Occipital lobe (tissue), 2 donors: ENCODE data around the gene CATSPER4. TPM values are rescaled to one million over a fixed set of nuclear protein-coding genes. Genes with fewer than 3 reads are reported as not detected.

Experiments used
- DNase-seq: peaks from one replicate; lab custom pipeline; 2025; lab: John Stamatoyannopoulos, UW
- total RNA-seq: library from RNA; depleted of rRNA; stranded (reverse); fragments of >200 nt; gene quantifications from one replicate; pipeline ENCODE4 v1.2.3, GENCODE V29; 2014

The CATSPER4 gene
- total RNA-seq, 1 donor from 2014 or later: not detected

DNA sequence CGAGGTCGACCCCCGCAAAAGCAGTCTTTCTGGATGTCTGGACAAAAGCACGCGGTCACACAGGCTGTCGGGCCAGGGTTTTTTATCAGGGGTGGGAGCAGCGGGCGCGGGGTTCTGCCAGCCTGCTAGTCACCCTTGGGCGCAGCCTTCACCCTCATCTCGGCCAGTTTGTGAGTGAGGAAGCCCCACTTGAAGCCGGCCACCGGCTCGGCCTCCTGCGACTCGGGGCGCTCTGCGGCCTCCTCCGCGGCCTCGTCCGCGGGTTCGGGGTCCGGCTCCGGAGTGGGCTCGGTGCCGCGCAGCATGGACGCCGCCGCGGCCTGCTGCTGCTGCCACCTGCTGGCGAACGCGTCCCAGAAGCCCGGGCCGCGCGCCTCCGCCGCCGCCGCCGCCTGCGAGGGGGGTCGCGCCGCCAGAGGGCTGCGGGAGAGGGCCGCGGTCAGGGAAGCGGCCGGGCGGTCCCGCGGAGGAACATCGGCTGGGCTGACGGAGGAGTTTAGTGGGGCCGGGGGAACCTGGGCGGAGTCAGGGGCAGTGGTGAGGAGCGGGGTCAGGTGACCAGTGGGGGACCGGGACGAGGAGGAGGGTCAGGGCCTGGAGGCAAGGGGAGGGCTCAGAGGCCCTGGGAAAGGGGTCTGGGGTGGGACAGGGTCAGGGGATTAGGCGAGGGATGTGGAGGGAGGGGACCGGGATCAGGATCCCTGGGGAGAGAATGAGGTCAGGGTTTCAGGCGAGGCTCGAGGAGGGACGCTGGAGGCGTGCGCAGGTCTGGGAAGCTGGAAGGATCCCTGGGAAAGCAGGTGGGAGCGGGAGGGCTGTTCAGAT is 26.2 kb upstream of the CATSPER4 start:
- no peak for DNase-seq

DNA sequence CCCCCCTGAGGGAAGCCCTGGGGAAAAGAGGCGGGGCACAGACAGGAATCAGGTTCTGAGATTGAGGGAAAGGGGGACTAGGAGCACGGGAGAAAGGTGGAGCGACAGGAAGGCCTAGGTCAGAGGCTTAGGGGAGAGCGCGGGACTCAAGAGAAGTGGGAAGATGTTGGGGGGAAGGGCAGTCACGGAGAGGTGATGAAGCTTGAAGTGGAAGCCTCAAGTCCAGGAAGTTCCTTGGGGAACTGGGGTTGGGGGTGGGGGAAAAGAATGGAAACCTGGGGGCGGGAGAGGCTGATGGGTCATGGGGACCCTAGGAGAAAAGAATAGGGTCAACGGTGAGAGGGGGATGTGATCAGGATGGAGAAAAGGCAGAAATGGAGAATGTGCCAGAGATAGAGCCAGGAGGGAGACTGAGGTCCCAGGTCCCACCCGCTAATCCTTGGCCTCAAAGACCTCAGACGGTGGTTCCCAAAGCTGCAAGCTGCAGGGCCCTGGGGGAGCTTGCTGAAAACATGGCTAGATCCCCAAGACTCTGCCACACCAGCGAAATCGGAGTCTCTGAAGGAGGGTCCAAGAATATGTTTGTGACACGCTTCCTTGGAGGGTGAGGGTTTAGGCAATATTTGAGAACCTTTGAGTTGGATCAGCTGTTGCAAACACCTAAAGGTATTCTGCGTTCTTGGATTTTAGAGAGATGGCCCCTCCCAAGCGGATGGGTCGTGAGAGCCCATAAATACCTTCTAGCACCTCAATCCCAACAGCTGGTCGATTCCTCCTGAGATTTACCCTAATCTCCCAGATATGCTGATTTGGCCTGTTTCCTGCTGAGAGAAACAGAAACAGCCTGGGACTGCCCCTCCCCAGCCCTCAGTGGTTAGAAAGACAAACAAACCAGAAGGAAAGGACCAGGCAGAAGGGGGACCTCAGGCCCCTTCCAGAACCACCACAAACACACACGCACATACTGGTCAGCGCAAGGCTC is 25.2 kb upstream of the CATSPER4 start:
- no peak for DNase-seq

DNA sequence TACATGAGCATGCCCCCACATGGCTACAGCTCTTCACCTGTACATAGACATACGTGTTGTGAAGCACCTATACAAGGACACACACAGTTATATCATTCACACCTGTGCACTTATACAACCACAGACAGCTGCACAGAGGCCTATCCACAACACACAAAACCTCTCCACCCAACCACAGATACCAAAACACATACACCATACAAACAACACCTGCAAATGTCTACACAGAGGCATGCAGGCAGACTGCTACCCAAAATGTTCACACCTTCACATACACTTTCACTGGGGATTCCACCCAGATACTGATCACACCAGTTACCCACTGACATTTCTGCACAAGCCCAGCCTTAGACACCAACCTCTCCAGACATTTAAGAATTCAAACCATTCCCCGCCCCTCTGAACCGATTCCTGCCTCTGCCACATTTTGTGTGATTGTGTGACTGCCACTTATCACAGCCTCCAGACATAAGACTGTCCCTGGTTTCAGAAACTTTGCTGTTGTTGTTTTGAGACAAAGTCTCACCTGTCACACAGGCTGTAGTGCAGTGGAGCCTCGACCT is 23.6 kb upstream of the CATSPER4 start:
- no peak for DNase-seq

DNA sequence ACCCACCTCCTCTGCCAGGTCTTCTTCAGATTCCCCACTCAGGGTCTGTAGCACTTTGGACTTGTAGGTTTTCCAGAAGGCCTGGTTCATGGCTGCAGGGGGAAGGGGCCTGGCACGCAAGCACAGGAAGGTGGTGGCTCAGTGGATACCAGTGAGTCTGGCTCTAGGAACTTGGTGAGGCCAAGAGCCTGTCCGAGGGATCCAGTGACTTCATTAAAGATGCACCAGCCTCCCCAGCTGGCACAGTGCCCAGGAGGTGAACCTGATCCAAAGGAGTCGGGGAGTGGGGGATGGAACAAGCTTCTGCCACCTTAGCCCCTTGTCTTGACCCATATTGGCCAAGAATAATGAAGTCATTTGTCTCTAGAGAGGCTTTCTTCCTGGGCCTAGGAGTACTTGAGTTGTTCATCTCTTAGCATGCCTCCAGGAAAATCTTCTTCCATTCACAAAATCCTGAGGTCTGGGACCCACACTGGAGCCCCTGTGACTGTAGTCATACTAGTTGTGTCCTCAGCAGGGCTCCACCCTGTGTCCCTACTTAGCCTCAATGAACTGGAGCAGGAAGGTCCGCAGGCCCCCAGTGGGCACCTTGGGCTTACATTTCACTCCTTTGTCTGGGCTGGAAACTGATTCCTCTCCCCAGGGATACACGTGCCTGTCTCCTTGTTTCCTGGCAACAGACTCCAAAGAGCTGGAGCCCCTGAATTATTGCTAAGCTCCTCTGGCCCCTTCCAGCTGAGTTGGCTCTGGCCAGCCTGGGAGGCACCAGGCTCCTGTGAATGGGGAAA is 21.8 kb upstream of the CATSPER4 start, which contains the start of gene C1orf232:
C1orf232 (minus strand) TSS at position 554 of the 788 bp plus-strand sequence; CDS start at position 90, 464 bp downstream.
- DNase-seq: no peak

DNA sequence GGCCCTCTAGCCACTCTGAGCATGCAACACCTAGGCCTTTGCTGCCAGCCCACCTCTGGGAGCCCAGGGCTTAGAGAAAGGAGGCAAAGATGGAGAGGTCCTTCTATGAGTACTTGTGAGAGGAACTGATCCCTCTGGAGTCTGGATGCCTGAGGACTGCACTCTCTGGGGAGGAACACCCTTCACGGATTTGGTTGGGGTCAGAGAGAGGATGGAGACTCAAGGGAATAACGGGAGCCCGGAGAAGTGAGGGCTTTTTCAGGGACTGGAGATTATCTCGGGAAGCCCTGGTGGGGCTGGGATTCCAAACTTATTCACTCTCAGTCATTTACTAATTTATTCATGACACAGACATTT is 21.2 kb upstream of the CATSPER4 start:
- DNase-seq: no peak

DNA sequence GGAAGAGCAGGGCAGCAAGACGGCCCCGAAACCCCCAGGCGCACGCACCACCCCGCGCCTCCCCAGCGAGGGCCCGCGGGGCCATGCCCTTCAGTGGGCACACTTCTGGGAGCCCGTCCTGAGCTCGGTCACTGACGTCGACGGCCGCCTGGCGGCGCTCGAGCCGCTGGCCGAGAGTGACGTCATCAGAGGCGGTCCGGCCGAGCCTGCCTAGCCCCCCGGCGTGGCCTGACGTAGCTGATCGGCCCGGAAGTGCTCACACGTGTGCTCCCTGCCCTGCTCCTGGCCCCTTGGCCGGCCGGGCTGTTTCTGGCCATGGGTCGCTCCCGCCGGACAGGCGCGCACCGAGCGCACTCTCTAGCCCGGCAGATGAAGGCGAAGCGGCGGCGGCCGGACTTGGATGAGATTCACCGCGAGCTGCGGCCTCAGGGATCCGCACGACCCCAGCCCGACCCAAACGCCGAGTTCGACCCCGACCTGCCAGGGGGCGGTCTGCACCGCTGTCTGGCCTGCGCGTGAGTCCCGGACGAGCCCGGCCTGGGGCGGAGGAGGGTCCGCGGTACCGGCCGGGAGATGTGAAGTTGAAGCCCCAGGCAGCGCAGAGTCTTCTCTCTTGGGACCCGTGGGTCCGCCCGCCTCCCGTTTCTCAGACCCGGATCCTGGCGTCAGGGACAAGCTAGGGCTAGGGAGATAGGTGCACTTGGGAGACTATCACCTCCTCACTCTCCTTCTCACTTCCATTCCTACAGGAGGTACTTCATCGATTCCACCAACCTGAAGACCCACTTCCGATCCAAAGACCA is 20.5 kb upstream of the CATSPER4 start, which contains the start of gene ZNF593:
ZNF593 (plus strand) TSS at position 240 of the 803 bp plus-strand sequence; CDS start at position 316, 76 bp downstream.
- peak; percentile 83 for DNase-seq

DNA sequence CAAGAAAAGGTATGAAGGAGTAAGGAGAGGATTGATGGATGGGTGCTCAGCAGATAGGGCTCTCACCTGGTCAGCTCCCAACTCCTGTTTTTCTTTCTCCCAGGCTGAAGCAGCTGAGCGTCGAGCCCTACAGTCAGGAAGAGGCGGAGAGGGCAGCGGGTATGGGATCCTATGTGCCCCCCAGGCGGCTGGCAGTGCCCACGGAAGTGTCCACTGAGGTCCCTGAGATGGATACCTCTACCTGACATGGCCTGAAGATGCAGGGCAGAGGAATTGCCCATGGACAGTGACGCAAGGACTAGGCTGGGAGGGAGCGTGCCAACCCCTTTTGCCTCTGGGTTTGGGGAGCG is 20.0 kb upstream of the CATSPER4 start:
- DNase-seq: no peak

DNA sequence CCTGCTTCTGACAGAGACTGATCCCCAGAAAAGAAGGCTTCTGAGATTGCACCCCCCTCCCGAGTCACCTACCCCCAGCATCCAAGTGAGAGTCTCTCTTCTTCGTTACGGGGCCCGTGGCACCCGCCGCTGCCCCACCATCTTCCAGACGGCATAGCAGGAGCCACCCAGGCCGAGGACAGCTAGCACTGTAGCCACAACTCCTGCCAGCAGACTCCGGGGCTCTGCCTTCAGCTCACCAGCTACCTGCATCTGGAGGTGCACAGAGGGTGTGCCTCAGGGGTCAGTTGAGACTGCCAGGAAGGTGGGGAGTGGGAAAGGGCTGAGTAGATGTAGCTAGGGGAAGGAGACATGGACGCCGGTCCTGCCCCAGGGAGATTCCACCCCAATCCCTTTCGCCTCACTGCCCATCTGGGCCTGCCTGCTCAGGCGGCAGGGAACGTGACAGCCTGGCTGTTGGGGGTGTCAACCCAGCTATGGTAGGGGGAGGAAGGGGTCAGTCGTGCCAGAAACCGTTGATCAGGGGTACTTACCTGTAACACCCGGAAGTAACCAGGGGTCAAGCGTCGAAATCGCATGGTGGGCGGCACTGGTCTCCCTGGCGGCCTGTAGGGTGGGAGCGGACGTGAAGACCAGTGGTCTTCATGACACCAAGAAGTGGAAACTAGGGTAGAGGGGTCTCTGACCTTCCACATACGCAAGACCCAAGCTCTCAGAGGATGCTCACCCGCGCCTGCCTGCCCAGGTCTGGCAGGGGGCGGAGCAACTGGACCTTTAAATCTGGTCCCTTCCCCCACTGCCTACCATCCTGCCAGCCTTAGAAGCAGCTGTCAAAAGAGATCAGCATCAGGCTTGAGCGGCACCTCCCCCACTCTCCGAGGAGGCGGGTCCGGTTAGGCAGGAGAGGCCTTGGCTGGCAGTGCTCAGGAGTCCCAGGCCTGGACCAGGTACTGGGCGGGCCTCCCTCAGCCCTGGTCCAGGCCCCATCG is 19.0 kb upstream of the CATSPER4 start, which contains the start of gene ZNF593OS:
ZNF593OS (minus strand) TSS at position 749 of the 989 bp plus-strand sequence; CDS start at position 578, 171 bp downstream.
- no peak for DNase-seq

DNA sequence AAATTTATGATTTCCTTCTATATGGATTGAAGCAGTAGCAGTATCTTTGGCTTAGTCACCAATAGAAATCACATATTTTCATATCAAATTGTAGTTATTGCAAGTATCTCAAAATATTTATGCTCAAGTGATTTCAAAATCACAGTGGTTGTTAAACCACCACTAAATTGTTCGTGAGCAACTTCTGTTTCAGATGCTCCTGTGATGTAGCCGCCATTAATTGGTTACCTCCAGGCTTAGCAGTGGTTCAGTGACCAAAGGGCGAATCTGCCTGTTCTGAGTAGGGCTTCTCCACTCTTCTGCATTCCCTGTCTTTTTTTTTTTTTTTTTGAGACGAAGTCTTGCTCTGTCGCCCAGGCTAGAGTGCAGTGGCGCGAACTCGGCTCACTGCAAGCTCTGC is 15.1 kb upstream of the CATSPER4 start:
- no peak for DNase-seq

DNA sequence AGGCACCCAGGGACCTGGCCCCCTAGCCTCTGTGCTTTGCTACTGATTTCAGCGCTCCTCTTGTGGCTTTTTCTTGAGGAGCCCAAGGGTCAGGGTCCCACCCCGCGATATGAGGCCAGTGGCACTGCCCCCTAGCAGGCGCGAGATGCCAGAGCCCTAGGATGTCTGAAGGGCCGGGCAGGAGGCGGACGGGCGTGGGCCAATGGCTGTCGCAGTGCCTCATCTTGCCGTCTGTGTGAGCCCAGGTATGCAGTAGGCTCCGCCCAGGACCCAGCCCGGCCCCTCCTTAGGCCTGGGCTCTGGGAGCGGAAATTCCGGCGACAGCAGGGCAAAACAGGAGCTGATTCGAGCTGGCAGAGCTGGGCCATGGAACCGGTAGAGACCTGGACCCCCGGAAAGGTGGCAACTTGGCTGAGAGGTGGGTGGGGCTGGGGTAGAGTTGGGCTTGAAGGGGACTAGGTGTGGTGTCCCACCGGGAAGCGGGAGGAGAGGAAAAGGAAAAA is 13.2 kb upstream of the CATSPER4 start, which contains the start of gene CNKSR1:
CNKSR1 (plus strand) TSS at position 310 of the 503 bp plus-strand sequence; CDS start at position 367, 57 bp downstream.
- no peak for DNase-seq

DNA sequence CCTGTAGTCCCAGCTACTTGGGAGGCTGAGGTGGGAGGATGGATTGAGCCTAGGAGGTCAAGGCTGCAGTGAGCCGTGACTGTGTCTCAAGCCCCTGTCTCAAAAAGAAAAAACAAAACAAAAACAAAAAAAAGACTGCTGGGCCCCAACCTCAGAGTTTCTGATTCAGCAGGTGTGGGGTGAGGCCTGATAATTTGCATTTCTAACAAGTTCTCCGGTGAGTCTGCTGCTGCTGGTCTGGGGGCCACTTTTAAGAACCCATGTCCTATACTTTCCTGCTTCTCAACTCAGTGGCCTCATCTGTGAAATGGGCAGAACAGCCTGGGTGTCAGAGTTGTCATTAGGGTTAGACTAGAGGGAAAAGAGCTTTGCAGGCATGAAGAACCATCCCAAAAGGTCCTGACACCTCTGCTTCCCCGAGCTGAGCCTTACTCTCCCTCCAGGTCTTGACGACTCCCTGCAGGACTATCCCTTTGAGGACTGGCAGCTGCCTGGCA is 10.3 kb upstream of the CATSPER4 start:
- DNase-seq: no peak

DNA sequence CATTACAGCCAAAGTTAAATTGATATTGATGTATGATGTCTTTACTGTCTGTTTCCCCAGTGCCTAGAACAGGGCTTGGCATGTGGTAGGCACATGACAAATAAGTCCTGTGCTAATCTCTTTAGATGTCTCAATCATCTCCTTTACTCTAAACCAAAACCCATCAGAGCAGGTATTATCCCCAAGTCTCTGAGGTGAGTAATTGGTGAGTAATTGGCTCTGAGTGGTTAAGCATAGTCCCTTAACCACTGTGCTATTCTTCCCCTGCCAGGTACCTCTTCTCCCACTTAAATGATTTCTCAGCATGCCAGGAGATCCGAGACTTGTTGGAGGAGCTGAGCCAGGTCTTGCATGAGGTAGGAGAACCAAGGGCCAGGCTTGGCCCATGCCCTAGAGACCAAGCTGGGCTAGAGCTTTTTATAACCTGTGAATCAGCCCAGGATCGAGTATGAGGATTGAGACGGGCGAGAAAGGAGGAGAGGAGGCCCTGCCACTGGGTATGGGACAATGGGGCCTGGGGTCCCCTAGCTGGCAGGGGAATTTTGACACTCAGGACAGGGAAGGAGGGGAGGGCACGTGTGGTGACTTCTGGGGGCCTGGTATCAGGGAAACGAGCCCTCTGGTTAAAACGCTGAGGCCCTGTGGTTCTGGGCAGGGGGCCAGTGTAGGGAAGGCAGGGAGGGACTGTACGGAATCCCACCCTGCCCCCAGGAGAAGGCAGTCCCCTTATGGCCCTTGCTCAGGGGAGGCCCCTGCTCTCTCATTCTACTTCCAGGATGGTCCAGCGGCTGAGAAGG is 8.6 kb upstream of the CATSPER4 start:
- no peak for DNase-seq

DNA sequence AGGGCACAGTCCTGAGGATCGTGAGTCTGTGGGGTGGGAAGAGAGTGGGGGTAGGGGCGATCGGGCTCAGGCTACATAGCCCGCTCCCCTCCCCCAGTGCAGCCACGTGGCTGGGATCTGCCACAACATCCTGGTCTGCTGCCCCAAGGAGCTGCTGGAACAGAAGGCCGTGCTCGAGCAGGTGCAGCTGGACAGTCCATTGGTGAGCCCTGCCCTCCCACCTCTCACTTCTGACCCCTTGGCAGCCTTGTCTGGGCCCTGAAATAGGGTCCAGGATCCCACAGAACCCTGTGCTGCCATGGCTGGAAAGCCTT is 8.1 kb upstream of the CATSPER4 start:
- DNase-seq: no peak

DNA sequence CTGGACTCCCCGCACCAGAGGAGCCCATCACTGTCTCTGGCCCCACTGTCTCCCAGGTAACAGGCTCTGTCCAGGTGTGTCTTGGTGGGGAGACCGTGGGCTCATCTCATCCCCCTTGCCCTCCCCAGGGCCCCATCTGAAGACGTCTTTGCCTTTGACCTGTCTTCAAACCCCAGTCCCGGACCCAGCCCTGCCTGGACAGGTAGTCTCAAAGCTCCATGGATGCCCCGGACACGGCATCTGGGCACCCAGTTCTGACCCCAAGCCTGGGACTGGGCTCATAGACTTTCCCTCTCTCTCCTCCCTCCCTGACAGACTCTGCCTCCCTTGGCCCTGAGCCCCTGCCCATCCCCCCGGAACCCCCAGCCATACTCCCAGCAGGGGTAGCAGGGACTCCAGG is 6.3 kb upstream of the CATSPER4 start:
- no peak for DNase-seq

DNA sequence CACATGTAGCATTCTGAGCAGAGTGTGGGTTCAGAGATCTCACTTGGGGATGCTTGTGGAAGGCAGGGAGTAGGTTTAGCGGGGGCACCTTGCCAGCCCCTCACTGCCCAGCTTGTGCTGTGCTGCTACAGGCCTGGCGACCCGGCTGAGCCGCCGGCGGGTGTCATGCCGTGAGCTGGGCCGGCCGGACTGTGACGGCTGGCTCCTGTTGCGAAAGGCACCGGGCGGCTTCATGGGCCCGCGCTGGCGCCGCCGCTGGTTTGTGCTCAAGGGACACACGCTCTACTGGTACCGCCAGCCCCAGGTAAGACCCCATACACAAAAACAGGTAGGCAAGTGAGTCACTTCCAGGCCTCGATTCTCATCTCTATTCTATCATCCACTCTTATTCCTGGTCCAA is 5.5 kb upstream of the CATSPER4 start:
- no peak for DNase-seq

DNA sequence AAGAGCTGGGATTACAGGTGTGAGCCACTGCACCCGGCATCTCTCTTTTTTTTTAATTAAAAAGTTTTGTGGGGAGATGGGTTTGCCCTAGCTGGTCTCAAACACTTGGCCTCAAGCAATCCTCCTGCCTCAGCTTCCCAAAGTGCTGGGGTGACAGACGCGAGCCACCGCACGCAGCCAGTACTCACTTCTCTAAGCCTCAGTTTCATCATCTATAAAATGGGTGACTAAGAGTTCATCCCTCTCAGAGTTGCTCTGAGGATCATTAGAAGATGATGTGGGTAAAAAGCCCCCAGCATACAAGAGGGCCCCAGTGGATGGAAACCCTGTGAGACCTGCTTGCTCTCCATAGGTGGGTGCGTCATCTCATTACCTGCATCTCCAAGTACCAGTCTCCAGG is 2.5 kb upstream of the CATSPER4 start:
- no peak for DNase-seq

DNA sequence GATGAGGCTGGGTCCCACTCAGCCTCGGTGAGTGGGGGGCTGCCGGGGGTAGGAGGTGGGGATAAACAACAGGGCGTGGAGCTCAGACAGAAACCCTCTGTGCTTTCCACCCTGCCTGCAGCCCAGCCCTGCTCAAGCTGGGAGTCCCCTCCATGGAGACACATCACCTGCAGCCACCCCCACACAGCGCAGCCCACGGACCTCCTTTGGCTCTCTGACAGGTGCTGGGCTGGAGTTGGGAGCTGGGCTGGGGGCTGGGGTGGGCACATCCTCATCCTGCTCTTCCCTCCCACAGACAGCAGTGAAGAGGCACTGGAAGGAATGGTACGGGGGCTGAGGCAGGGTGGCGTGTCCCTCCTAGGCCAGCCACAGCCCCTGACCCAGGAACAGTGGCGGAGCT is 1.9 kb upstream of the CATSPER4 start:
- no peak for DNase-seq

DNA sequence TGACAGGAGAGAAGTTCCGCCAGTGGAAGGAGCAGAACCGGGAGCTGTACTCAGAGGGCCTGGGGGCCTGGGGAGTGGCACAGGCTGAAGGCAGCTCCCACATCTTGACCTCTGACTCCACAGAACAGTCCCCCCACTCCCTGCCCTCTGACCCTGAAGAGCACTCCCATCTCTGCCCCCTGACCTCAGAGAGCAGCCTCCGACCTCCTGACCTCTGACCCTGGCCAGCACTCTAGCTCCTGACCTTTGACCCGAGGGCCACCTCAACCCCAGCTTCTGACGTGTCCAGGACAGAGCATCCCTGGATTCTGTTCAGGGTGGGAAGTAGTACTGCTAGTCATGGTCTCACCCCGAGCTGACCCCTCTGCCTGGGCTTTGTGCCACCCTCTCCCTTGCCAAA is 1.1 kb upstream of the CATSPER4 start:
- no peak for DNase-seq
